ENCODE measurements around the gene VAV2. TPM values are rescaled to one million over a fixed set of nuclear protein-coding genes. Genes with fewer than 3 reads are reported as not detected.
"Not testable (repeated sequence)": the region's sequence is repeated elsewhere in the genome, so short reads cannot be mapped to it uniquely, and the experiment has no call there.

The VAV2 gene
- total RNA-seq, 2 donors from 2014 or later: 3.5 to 5.5 TPM

GRCh38 chr9:133914442-133915342, 77.4 kb downstream of the VAV2 start:
- H3K9me3 ChIP-seq (ENCODE audit: control insufficient read depth, low read length, poor library complexity, severe bottlenecking): no peaks in the 10 kb centered on the region
- no peak overlapping the region for H3K4me3 Mint-ChIP-seq
- H3K4me1 Mint-ChIP-seq: peaks cover 12% of the 10 kb centered on the region
- no peak for DNase-seq
- no peak overlapping the region for H3K27ac Mint-ChIP-seq
- no peak for ATAC-seq
- peaks cover 2% of the 10 kb centered on the region for H3K36me3 Mint-ChIP-seq (ENCODE audit: low read depth)
- H3K27me3 Mint-ChIP-seq: no peaks in the 10 kb centered on the region

- ATAC-seq: no peak
- Mint-ChIP-seq H3K4me3 (no peak overlapping the region), H3K4me1 (peaks cover 9% of the 10 kb centered on the region), H3K27me3 (no peaks in the 10 kb centered on the region), H3K36me3 (ENCODE audit: low read depth) (no peaks in the 10 kb centered on the region), H3K27ac (no peak overlapping the region)
- H3K9me3 ChIP-seq (ENCODE audit: control insufficient read depth, low read length, poor library complexity, severe bottlenecking): no peaks in the 10 kb centered on the region
- no peak for DNase-seq
Measured at GRCh38 chr9:133913571-133914369, 78.4 kb downstream of the VAV2 start.

- ATAC-seq (no peak), DNase-seq (no peak)
- H3K9me3 ChIP-seq (ENCODE audit: control insufficient read depth, low read length, poor library complexity, severe bottlenecking): no peaks in the 10 kb centered on the region
- H3K27me3 Mint-ChIP-seq: no peaks in the 10 kb centered on the region
- H3K4me3 Mint-ChIP-seq: no peak overlapping the region
- H3K27ac Mint-ChIP-seq: no peak overlapping the region
- peaks cover 7% of the 10 kb centered on the region for H3K4me1 Mint-ChIP-seq
- no peaks in the 10 kb centered on the region for H3K36me3 Mint-ChIP-seq (ENCODE audit: low read depth)
Measured at GRCh38 chr9:133910855-133911514, 81.1 kb downstream of the VAV2 start.

GRCh38 chr9:133906932-133907910, 84.9 kb downstream of the VAV2 start:
- H3K4me3 Mint-ChIP-seq: no peak overlapping the region
- no peaks in the 10 kb centered on the region for H3K9me3 ChIP-seq (ENCODE audit: control insufficient read depth, low read length, poor library complexity, severe bottlenecking)
- H3K27me3 Mint-ChIP-seq: no peaks in the 10 kb centered on the region
- ATAC-seq (no peak), DNase-seq (no peak)
- no peaks in the 10 kb centered on the region for H3K36me3 Mint-ChIP-seq (ENCODE audit: low read depth)
- peaks cover 2% of the 10 kb centered on the region for H3K4me1 Mint-ChIP-seq
- H3K27ac Mint-ChIP-seq: no peak overlapping the region

- Mint-ChIP-seq H3K36me3 (ENCODE audit: low read depth) (no peaks in the 10 kb centered on the region), H3K27ac (no peak overlapping the region), H3K27me3 (no peaks in the 10 kb centered on the region), H3K4me3 (no peak overlapping the region), H3K4me1 (no peaks in the 10 kb centered on the region)
- ATAC-seq (no peak), DNase-seq (no peak)
- H3K9me3 ChIP-seq (ENCODE audit: control insufficient read depth, low read length, poor library complexity, severe bottlenecking): no peaks in the 10 kb centered on the region
Measured at GRCh38 chr9:133906218-133906617, 85.9 kb downstream of the VAV2 start.

GRCh38 chr9:133905493-133905892, 86.6 kb downstream of the VAV2 start:
- no peak overlapping the region for H3K4me3 Mint-ChIP-seq
- no peak for DNase-seq
- no peak overlapping the region for H3K27ac Mint-ChIP-seq
- H3K4me1 Mint-ChIP-seq: no peaks in the 10 kb centered on the region
- H3K36me3 Mint-ChIP-seq (ENCODE audit: low read depth): no peaks in the 10 kb centered on the region
- no peaks in the 10 kb centered on the region for H3K27me3 Mint-ChIP-seq
- H3K9me3 ChIP-seq (ENCODE audit: control insufficient read depth, low read length, poor library complexity, severe bottlenecking): no peaks in the 10 kb centered on the region
- ATAC-seq: no peak

- no peaks in the 10 kb centered on the region for H3K9me3 ChIP-seq (ENCODE audit: control insufficient read depth, low read length, poor library complexity, severe bottlenecking)
- no peaks in the 10 kb centered on the region for H3K36me3 Mint-ChIP-seq (ENCODE audit: low read depth)
- no peak for DNase-seq
- H3K27ac Mint-ChIP-seq: no peak overlapping the region
- H3K27me3 Mint-ChIP-seq: no peaks in the 10 kb centered on the region
- H3K4me3 Mint-ChIP-seq: no peak overlapping the region
- H3K4me1 Mint-ChIP-seq: peaks cover 2% of the 10 kb centered on the region
- no peak for ATAC-seq
Measured at GRCh38 chr9:133904346-133905090, 87.6 kb downstream of the VAV2 start.

GRCh38 chr9:133901184-133901835, 90.8 kb downstream of the VAV2 start:
- peaks cover 2% of the 10 kb centered on the region for H3K4me1 Mint-ChIP-seq
- no peak overlapping the region for H3K27ac Mint-ChIP-seq
- DNase-seq: no peak
- no peak overlapping the region for H3K4me3 Mint-ChIP-seq
- no peaks in the 10 kb centered on the region for H3K36me3 Mint-ChIP-seq (ENCODE audit: low read depth)
- H3K27me3 Mint-ChIP-seq: no peaks in the 10 kb centered on the region
- H3K9me3 ChIP-seq (ENCODE audit: control insufficient read depth, low read length, poor library complexity, severe bottlenecking): no peaks in the 10 kb centered on the region
- no peak for ATAC-seq

GRCh38 chr9:133897675-133898074, 94.4 kb downstream of the VAV2 start:
- no peak for ATAC-seq
- Mint-ChIP-seq H3K36me3 (ENCODE audit: low read depth) (no peaks in the 10 kb centered on the region), H3K4me3 (no peak overlapping the region), H3K27me3 (no peaks in the 10 kb centered on the region), H3K27ac (no peak overlapping the region), H3K4me1 (peaks cover 2% of the 10 kb centered on the region)
- H3K9me3 ChIP-seq (ENCODE audit: control insufficient read depth, low read length, poor library complexity, severe bottlenecking): no peaks in the 10 kb centered on the region
- no peak for DNase-seq

GRCh38 chr9:133896007-133896406, 96.1 kb downstream of the VAV2 start:
- not testable (repeated sequence) for H3K4me3 Mint-ChIP-seq; H3K36me3 Mint-ChIP-seq (ENCODE audit: low read depth); H3K4me1 Mint-ChIP-seq; DNase-seq; H3K9me3 ChIP-seq (ENCODE audit: control insufficient read depth, low read length, poor library complexity, severe bottlenecking); ATAC-seq; H3K27ac Mint-ChIP-seq; H3K27me3 Mint-ChIP-seq

GRCh38 chr9:133895335-133895734, 96.8 kb downstream of the VAV2 start:
- H3K4me3 Mint-ChIP-seq: no peak overlapping the region
- H3K9me3 ChIP-seq (ENCODE audit: control insufficient read depth, low read length, poor library complexity, severe bottlenecking): no peaks in the 10 kb centered on the region
- ATAC-seq (no peak), DNase-seq (no peak)
- H3K27ac Mint-ChIP-seq: no peak overlapping the region
- H3K4me1 Mint-ChIP-seq: peaks cover 1% of the 10 kb centered on the region
- H3K36me3 Mint-ChIP-seq (ENCODE audit: low read depth): no peaks in the 10 kb centered on the region
- H3K27me3 Mint-ChIP-seq: no peaks in the 10 kb centered on the region
